GM23338 (cell line): ENCODE measurements around the gene BCOR. TPM values are rescaled to one million over a fixed set of nuclear protein-coding genes. Genes with fewer than 3 reads are reported as not detected.

ENCODE experiments used
- ATAC-seq: fragments of 200-7000 bp; cut with Tn5 transposase; 3 replicates; pipeline ENCODE4 v1.9.1; 2020
- DNase-seq: peaks from one replicate; pipeline ENCODE4 v3.0.0-alpha.2; 2015; ENCODE audit warnings: low spot score
- H2AFZ ChIP-seq: fragments of 200-600 bp; sonication (generic); 2 replicates; pipeline ENCODE4 v1.8.0; 2016; ENCODE audit warnings: antibody characterized with exemption, mild to moderate bottlenecking, moderate library complexity
- H3F3A ChIP-seq: fragments of 200-600 bp; sonication (generic); replicated peaks from 2 replicates; pipeline ENCODE4 v1.8.0; 2017; ENCODE audit warnings: antibody characterized with exemption, mixed run types, low read depth
- H3K27ac ChIP-seq: fragments of 200-600 bp; sonication (generic); 2 replicates; pipeline ENCODE4 v1.6.1; 2016; ENCODE audit warnings: low read depth
- H3K27me3 ChIP-seq: fragments of 200-600 bp; sonication (generic); 2 replicates; pipeline ENCODE4 v1.8.0; 2016; ENCODE audit warnings: mild to moderate bottlenecking, mixed run types, moderate library complexity; ENCODE audit not compliant: insufficient read depth
- H3K36me3 ChIP-seq: fragments of 200-600 bp; sonication (generic); 2 replicates; pipeline ENCODE4 v1.8.0; 2016; ENCODE audit warnings: mild to moderate bottlenecking; ENCODE audit not compliant: insufficient read depth
- H3K4me1 ChIP-seq: fragments of 200-600 bp; sonication (generic); 2 replicates; pipeline ENCODE4 v1.8.0; 2016; ENCODE audit warnings: mild to moderate bottlenecking, moderate library complexity; ENCODE audit not compliant: insufficient read depth
- H3K4me2 ChIP-seq: fragments of 200-600 bp; sonication (generic); 2 replicates; pipeline ENCODE4 v1.7.1; 2017; ENCODE audit warnings: mixed run types
- H3K4me3 ChIP-seq: fragments of 200-600 bp; sonication (generic); 2 replicates; pipeline ENCODE4 v1.6.1; 2016; ENCODE audit warnings: mixed run types
- H3K79me2 ChIP-seq: fragments of 200-600 bp; sonication (generic); replicated peaks from 2 replicates; pipeline ENCODE4 v1.8.0; 2017; ENCODE audit warnings: mild to moderate bottlenecking; ENCODE audit not compliant: insufficient read depth
- H3K9me2 ChIP-seq: fragments of 200-600 bp; sonication (generic); 2 replicates; pipeline ENCODE4 v1.8.0; 2017; ENCODE audit not compliant: insufficient read depth
- H4K20me1 ChIP-seq: fragments of 200-600 bp; sonication (generic); replicated peaks from 2 replicates; pipeline ENCODE4 v1.8.0; 2017; ENCODE audit warnings: mild to moderate bottlenecking; ENCODE audit not compliant: insufficient read depth
- H3K27ac Mint-ChIP-seq: 2 replicates; pipeline ENCODE4 v1.8.0; 2020; ENCODE audit warnings: inconsistent platforms, mild to moderate bottlenecking, moderate library complexity, mixed read lengths
- H3K27me3 Mint-ChIP-seq: 3 replicates; pipeline ENCODE4 v1.8.0; 2022; ENCODE audit warnings: low read depth, mild to moderate bottlenecking, moderate library complexity, mixed read lengths, inconsistent platforms; ENCODE audit not compliant: insufficient read depth, poor library complexity
- H3K36me3 Mint-ChIP-seq: 3 replicates; pipeline ENCODE4 v1.8.0; 2021; ENCODE audit warnings: low read depth, mild to moderate bottlenecking, inconsistent platforms, moderate library complexity, mixed read lengths
- H3K4me1 Mint-ChIP-seq: 3 replicates; pipeline ENCODE4 v1.8.0; 2020; ENCODE audit warnings: mild to moderate bottlenecking, inconsistent platforms, mixed read lengths
- H3K4me3 Mint-ChIP-seq: 3 replicates; pipeline ENCODE4 v1.8.0; 2021; ENCODE audit warnings: moderate library complexity, mild to moderate bottlenecking, inconsistent platforms, mixed read lengths
- H3K9me3 Mint-ChIP-seq: 3 replicates; pipeline ENCODE4 v1.8.0; 2020; ENCODE audit warnings: moderate library complexity, mild to moderate bottlenecking, inconsistent platforms, mixed read lengths
- CREB1 ChIP-seq: fragments of 250-450 bp; sonication (Bioruptor Pico); IDR thresholded peaks from 2 replicates; pipeline ENCODE4 v1.5.0; 2020; ENCODE audit warnings: low read depth, mild to moderate bottlenecking, moderate library complexity
- EZH2 ChIP-seq: fragments of 200-600 bp; sonication (generic); IDR thresholded peaks from one replicate; pipeline ENCODE4 v1.8.0; 2017; ENCODE audit warnings: antibody characterized with exemption, mild to moderate bottlenecking, low read depth; ENCODE audit not compliant: unreplicated experiment
- EZH2phosphoT487 ChIP-seq: fragments of 200-600 bp; sonication (generic); IDR thresholded peaks from one replicate; pipeline ENCODE4 v1.8.1; 2018; ENCODE audit warnings: antibody characterized with exemption; ENCODE audit not compliant: unreplicated experiment
- JUNB ChIP-seq: IDR thresholded peaks from one replicate; pipeline ENCODE4 v1.6.1; 2016; ENCODE audit warnings: antibody characterized with exemption; ENCODE audit not compliant: unreplicated experiment
- NANOG ChIP-seq: IDR thresholded peaks from 2 replicates; pipeline ENCODE4 v1.6.1; 2016; ENCODE audit warnings: antibody characterized with exemption, borderline replicate concordance
- POLR2AphosphoS5 ChIP-seq: IDR thresholded peaks from 2 replicates; pipeline ENCODE4 v1.6.1; 2016; ENCODE audit warnings: antibody characterized with exemption, low read depth
- REST ChIP-seq: IDR thresholded peaks from one replicate; pipeline ENCODE4 v1.6.1; 2018; ENCODE audit warnings: antibody characterized with exemption; ENCODE audit not compliant: unreplicated experiment
- STAT1 ChIP-seq: IDR thresholded peaks from one replicate; pipeline ENCODE4 v1.6.1; 2016; ENCODE audit warnings: antibody characterized with exemption; ENCODE audit not compliant: unreplicated experiment
- ZNF331 ChIP-seq: fragments of 250-450 bp; sonication (Bioruptor Pico); IDR thresholded peaks from 2 replicates; pipeline ENCODE4 v1.5.0; 2020; ENCODE audit warnings: low read depth, mild to moderate bottlenecking, moderate library complexity
- polyA plus RNA-seq: library from polyadenylated mRNA; unstranded; fragments of >200 nt; fragmentation: Nextera tagmentation; extraction: Ambion mirVana; gene quantifications from 2 replicates; pipeline ENCODE4 v1.2.1, GENCODE V29; 2016
- total RNA-seq: library from RNA; depleted of rRNA; stranded (reverse); fragments of >200 nt; shearing (Covaris generic); gene quantifications from 2 replicates; pipeline ENCODE4 v1.2.3, GENCODE V29; 2014
- TF ChIP-seq, protein P1 (sequence below), 2 experiments: fragments of 200-600 bp in 1 of 2; sonication (generic) in 1 of 2; conservative IDR thresholded peaks; 2 replicates each; pipeline versions ENCODE4 v1.5.1 to v1.6.1; 2016 to 2017; ENCODE audit warnings: antibody characterized with exemption in 2 of 2, low read depth in 2 of 2, mild to moderate bottlenecking in 2 of 2, moderate library complexity in 1 of 2
- TF ChIP-seq, protein P2 (sequence below): fragments of 250-450 bp; sonication (Bioruptor Pico); IDR thresholded peaks from 2 replicates; pipeline ENCODE4 v1.5.0; 2020; ENCODE audit warnings: mild to moderate bottlenecking, moderate library complexity

Gene BCOR
- total and polyA plus RNA-seq, 2 experiments from 2014 or later, result 25.5 to 60.8 TPM

- Histone ChIP-seq H3K27ac (no peak overlapping the region), H2AFZ (no peak overlapping the region), H4K20me1 (peaks cover 15% of the 10 kb centered on the region; the same call in 1 of the 2 replicates), H3K4me2 (peak overlapping the region; percentile 77), H3K79me2 (peaks cover 94% of the 10 kb centered on the region), H3K27me3 (peaks cover 57% of the 10 kb centered on the region), H3K4me1 (peaks cover 56% of the 10 kb centered on the region), H3F3A (no peaks in the 10 kb centered on the region), H3K9me2 (no peaks in the 10 kb centered on the region), H3K4me3 (peak overlapping the region; percentile 55), H3K36me3 (no peaks in the 10 kb centered on the region)
- H3K4me3 Mint-ChIP-seq, result peak overlapping the region; percentile 74
- ATAC-seq (no peak), DNase-seq (no peak)
- peaks cover 50% of the 10 kb centered on the region for H3K27me3 Mint-ChIP-seq
- H3K9me3 Mint-ChIP-seq, result no peaks in the 10 kb centered on the region
- H3K4me1 Mint-ChIP-seq, result peaks cover 67% of the 10 kb centered on the region
- no peak overlapping the region for H3K27ac Mint-ChIP-seq
- TF ChIP-seq STAT1 (no peak), CREB1 (no peak), ZNF331 (CRISPR knock-in tag) (no peak), EZH2phosphoT487 (no peak), JUNB (no peak), POLR2AphosphoS5 (no peak), REST (no peak), EZH2 (no peak), NANOG (no peak)
- TF ChIP-seq, protein P1, sequence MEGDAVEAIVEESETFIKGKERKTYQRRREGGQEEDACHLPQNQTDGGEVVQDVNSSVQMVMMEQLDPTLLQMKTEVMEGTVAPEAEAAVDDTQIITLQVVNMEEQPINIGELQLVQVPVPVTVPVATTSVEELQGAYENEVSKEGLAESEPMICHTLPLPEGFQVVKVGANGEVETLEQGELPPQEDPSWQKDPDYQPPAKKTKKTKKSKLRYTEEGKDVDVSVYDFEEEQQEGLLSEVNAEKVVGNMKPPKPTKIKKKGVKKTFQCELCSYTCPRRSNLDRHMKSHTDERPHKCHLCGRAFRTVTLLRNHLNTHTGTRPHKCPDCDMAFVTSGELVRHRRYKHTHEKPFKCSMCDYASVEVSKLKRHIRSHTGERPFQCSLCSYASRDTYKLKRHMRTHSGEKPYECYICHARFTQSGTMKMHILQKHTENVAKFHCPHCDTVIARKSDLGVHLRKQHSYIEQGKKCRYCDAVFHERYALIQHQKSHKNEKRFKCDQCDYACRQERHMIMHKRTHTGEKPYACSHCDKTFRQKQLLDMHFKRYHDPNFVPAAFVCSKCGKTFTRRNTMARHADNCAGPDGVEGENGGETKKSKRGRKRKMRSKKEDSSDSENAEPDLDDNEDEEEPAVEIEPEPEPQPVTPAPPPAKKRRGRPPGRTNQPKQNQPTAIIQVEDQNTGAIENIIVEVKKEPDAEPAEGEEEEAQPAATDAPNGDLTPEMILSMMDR (conservative IDR thresholded peaks at IDR 0.05; ENCODE audit: low read depth in 2 of 2), result no peak
- TF ChIP-seq, protein P2, sequence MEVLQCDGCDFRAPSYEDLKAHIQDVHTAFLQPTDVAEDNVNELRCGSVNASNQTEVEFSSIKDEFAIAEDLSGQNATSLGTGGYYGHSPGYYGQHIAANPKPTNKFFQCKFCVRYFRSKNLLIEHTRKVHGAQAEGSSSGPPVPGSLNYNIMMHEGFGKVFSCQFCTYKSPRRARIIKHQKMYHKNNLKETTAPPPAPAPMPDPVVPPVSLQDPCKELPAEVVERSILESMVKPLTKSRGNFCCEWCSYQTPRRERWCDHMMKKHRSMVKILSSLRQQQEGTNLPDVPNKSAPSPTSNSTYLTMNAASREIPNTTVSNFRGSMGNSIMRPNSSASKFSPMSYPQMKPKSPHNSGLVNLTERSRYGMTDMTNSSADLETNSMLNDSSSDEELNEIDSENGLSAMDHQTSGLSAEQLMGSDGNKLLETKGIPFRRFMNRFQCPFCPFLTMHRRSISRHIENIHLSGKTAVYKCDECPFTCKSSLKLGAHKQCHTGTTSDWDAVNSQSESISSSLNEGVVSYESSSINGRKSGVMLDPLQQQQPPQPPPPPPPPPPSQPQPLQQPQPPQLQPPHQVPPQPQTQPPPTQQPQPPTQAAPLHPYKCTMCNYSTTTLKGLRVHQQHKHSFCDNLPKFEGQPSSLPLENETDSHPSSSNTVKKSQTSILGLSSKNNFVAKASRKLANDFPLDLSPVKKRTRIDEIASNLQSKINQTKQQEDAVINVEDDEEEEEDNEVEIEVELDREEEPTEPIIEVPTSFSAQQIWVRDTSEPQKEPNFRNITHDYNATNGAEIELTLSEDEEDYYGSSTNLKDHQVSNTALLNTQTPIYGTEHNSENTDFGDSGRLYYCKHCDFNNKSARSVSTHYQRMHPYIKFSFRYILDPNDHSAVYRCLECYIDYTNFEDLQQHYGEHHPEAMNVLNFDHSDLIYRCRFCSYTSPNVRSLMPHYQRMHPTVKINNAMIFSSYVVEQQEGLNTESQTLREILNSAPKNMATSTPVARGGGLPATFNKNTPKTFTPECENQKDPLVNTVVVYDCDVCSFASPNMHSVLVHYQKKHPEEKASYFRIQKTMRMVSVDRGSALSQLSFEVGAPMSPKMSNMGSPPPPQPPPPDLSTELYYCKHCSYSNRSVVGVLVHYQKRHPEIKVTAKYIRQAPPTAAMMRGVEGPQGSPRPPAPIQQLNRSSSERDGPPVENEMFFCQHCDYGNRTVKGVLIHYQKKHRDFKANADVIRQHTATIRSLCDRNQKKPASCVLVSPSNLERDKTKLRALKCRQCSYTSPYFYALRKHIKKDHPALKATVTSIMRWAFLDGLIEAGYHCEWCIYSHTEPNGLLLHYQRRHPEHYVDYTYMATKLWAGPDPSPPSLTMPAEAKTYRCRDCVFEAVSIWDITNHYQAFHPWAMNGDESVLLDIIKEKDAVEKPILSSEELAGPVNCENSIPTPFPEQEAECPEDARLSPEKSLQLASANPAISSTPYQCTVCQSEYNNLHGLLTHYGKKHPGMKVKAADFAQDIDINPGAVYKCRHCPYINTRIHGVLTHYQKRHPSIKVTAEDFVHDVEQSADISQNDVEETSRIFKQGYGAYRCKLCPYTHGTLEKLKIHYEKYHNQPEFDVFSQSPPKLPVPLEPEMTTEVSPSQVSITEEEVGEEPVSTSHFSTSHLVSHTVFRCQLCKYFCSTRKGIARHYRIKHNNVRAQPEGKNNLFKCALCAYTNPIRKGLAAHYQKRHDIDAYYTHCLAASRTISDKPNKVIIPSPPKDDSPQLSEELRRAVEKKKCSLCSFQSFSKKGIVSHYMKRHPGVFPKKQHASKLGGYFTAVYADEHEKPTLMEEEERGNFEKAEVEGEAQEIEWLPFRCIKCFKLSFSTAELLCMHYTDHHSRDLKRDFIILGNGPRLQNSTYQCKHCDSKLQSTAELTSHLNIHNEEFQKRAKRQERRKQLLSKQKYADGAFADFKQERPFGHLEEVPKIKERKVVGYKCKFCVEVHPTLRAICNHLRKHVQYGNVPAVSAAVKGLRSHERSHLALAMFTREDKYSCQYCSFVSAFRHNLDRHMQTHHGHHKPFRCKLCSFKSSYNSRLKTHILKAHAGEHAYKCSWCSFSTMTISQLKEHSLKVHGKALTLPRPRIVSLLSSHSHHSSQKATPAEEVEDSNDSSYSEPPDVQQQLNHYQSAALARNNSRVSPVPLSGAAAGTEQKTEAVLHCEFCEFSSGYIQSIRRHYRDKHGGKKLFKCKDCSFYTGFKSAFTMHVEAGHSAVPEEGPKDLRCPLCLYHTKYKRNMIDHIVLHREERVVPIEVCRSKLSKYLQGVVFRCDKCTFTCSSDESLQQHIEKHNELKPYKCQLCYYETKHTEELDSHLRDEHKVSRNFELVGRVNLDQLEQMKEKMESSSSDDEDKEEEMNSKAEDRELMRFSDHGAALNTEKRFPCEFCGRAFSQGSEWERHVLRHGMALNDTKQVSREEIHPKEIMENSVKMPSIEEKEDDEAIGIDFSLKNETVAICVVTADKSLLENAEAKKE (CRISPR knock-in tag), result no peak
- H3K36me3 Mint-ChIP-seq, result peaks cover 3% of the 10 kb centered on the region; the same call in 1 of the 3 replicates
These were observed 11.0 kb downstream of the BCOR start for GRCh38 chrX:40086569-40087335.
